ENCODE data around the gene CYP4F22. TPM values are rescaled to one million over a fixed set of nuclear protein-coding genes. Genes with fewer than 3 reads are reported as not detected.

Gene CYP4F22
- total and polyA plus RNA-seq, 9 of the 15 experiments (the other 6 are each of a cell fraction or from before 2014, with no cell fraction given), result not detected

DNA sequence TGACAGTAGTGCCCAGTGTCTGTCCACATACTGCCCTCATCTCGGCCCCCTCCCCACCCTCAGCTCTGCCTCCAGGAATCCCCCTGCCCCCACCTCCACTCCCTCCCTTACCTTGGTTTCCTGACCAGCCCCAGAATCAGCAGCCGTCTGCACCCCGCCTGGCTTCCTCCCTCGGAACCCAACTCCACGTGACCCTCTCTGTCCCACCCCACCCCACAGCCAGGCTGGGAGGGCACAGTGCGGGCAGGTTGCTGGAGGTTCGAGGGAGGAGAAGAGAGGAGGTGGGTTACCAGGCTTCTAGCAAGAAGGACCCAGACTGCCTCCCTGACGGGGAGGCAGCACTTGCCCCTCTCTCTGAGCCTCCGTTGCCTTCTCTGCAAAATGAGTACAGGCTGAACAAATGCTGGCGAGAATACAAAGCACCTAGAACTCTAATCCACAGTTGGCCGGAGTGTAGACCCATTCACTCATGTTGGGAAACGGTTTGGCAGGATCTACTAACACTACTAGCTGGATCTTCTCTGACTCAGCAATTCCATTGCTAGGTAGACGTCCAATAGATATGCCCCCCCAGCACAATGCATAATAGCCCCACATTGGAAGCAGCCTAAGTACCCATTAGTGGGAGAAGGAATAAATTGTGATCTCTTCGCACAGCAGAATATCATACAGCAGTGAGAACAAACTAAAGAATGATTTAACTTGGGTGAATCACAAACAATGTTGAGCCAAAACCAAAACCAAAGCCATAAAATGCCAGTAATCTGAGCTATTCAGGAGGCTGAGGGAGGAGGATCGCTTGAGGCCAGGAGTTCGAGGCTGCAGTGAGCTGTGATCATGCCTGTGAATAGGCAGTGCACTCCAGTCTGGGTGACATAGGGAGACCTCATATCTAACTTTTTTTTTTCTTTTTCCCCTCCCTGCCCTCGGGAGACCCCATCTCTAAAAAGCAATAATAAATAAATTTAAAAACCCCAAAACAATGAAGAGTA is 43.6 kb upstream of the CYP4F22 start, which contains the start of gene RASAL3 (continued):
- no peak for TF ChIP-seq E2F1 (CRISPR knock-in tag; IDR thresholded peaks at IDR 0.05)
- no peak for TF ChIP-seq CREB1 (IDR thresholded peaks at IDR 0.05)
- no peak for TF ChIP-seq CREB1 (CRISPR knock-in tag; IDR thresholded peaks at IDR 0.05)
- no peak for TF ChIP-seq CUX1 (CRISPR knock-in tag; IDR thresholded peaks at IDR 0.05)
- no peak for TF ChIP-seq TCFL5 (CRISPR knock-in tag; conservative IDR thresholded peaks at IDR 0.05)
- TF ChIP-seq ZNF165 (CRISPR knock-in tag; IDR thresholded peaks at IDR 0.05; ENCODE audit: borderline replicate concordance), result no peak
- TF ChIP-seq ETV5 (CRISPR knock-in tag; IDR thresholded peaks at IDR 0.05; ENCODE audit: low read depth), result no peak
- TF ChIP-seq ZC3H4 (CRISPR knock-in tag; IDR thresholded peaks at IDR 0.05; ENCODE audit: borderline replicate concordance), result no peak
- no peak for TF ChIP-seq TEAD1 (CRISPR knock-in tag; IDR thresholded peaks at IDR 0.05)
- no peak for TF ChIP-seq HDAC8 (tag; IDR thresholded peaks at IDR 0.05)
- TF ChIP-seq TFE3 (CRISPR knock-in tag; IDR thresholded peaks at IDR 0.05), result no peak
- TF ChIP-seq E2F8 (IDR thresholded peaks at IDR 0.05; ENCODE audit: low read depth, partially characterized antibody), result no peak
- no peak for TF ChIP-seq FIP1L1 (IDR thresholded peaks at IDR 0.05; ENCODE audit: low read depth, low read length, poor library complexity, severe bottlenecking)
- TF ChIP-seq THAP7 (CRISPR knock-in tag; IDR thresholded peaks at IDR 0.05), result no peak

Data from K562 (cell line).